Thyroid gland (tissue), 4 donors: ENCODE measurements around the gene COL28A1. TPM values are rescaled to one million over a fixed set of nuclear protein-coding genes. Genes with fewer than 3 reads are reported as not detected.

Experiments used
- DNase-seq, 2 donors: peaks; one replicate each; pipeline ENCODE4 v3.0.0-alpha.2; 2019
- H3K27ac ChIP-seq, 3 donors: fragments of 200-600 bp; sonication (generic); 1 replicate in 2 of 3; 2 replicates in 1 of 3; pipeline ENCODE4 v1.5.1; 2016 to 2019; ENCODE audit warnings: mild to moderate bottlenecking in 1 of 3, moderate library complexity in 1 of 3
- H3K27me3 ChIP-seq: fragments of 200-600 bp; sonication (generic); one replicate; pipeline ENCODE4 v1.5.1; 2019
- H3K36me3 ChIP-seq, 2 donors: fragments of 200-600 bp; sonication (generic); one replicate each; pipeline ENCODE4 v1.5.1; 2016 to 2019
- H3K4me1 ChIP-seq, 2 donors: fragments of 200-600 bp; sonication (generic); one replicate each; pipeline ENCODE4 v1.5.1; 2017 to 2019
- H3K4me3 ChIP-seq, 3 donors: fragments of 200-600 bp; sonication (generic); replicated peaks in 1 of 3; 1 replicate in 2 of 3; 2 replicates in 1 of 3; pipeline ENCODE4 v1.5.1; 2016; ENCODE audit warnings: mild to moderate bottlenecking in 1 of 3
- H3K9me3 ChIP-seq: fragments of 200-600 bp; sonication (generic); one replicate; pipeline ENCODE4 v1.5.1; 2017
- POLR2A ChIP-seq, 2 donors: fragments of 450-650 bp; IDR thresholded peaks; one replicate each; pipeline ENCODE4 v1.6.1; 2017; ENCODE audit warnings: antibody characterized with exemption in 2 of 2, mild to moderate bottlenecking in 2 of 2, moderate library complexity in 1 of 2
- WGBS, 2 donors: methylation state at CpG; one replicate each; pipeline ENCODE4 v1.1.5; 2017; 5-methylcytosine and 5-hydroxymethylcytosine counted together
- intact Hi-C: fragments of 100-400 bp; cut with DNase I; formaldehyde crosslinking; loops from one replicate; pipeline ENCODE4 v1.15.1; 2023
- total RNA-seq, 4 donors: library from RNA; depleted of rRNA; stranded (reverse); fragments of >200 nt; gene quantifications; one replicate each; pipeline ENCODE4 v1.2.3, GENCODE V29; 2016
- TF ChIP-seq, protein P1 (sequence below), 6 experiments: fragments of 200-600 bp in 3 of 6; fragments of 450-650 bp in 3 of 6; sonication (generic) in 3 of 6; IDR thresholded peaks; one replicate each; pipeline ENCODE4 v1.5.1; 2016 to 2019; ENCODE audit warnings: antibody characterized with exemption in 6 of 6, mild to moderate bottlenecking in 2 of 6, inconsistent platforms in 1 of 6, moderate library complexity in 1 of 6

Gene COL28A1
- total RNA-seq, 4 donors from 2014 or later, result 0.54 to 1.9 (median 0.97) TPM

DNA sequence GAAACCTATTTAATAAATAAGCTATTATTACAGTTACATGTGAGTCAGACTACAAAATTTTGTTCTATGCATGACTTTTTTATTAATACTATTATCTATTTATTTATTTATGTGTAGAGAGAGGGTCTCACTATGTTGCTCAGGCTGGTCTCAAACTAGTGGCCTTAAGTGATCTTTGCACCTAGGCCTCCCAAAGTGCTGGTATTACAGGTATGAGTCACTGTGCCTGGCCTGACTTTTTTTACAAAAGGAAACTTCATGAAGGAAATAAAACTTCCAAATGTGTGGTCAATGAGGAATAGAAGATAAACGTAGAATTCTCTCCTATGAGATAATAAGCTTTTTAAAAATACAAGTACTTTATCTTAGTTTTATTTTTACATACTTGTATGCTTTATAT lies 19.0 kb downstream of the COL28A1 start:
- 88 to 91% methylated on average over 1 of the region's 1 CpG for WGBS, 2 donors
- TF ChIP-seq POLR2A (IDR thresholded peaks at IDR 0.05), result no peak
- TF ChIP-seq, protein P1, sequence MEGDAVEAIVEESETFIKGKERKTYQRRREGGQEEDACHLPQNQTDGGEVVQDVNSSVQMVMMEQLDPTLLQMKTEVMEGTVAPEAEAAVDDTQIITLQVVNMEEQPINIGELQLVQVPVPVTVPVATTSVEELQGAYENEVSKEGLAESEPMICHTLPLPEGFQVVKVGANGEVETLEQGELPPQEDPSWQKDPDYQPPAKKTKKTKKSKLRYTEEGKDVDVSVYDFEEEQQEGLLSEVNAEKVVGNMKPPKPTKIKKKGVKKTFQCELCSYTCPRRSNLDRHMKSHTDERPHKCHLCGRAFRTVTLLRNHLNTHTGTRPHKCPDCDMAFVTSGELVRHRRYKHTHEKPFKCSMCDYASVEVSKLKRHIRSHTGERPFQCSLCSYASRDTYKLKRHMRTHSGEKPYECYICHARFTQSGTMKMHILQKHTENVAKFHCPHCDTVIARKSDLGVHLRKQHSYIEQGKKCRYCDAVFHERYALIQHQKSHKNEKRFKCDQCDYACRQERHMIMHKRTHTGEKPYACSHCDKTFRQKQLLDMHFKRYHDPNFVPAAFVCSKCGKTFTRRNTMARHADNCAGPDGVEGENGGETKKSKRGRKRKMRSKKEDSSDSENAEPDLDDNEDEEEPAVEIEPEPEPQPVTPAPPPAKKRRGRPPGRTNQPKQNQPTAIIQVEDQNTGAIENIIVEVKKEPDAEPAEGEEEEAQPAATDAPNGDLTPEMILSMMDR (IDR thresholded peaks at IDR 0.05), result no peak
- Histone ChIP-seq H3K36me3 (no peaks in the 10 kb centered on the region), H3K9me3 (no peaks in the 10 kb centered on the region), H3K27me3 (no peaks in the 10 kb centered on the region), H3K4me1 (no peaks in the 10 kb centered on the region), H3K27ac (no peak overlapping the region), H3K4me3 (no peak overlapping the region)
- DNase-seq, result no peak
- intact Hi-C loops, result no loop called here

DNA sequence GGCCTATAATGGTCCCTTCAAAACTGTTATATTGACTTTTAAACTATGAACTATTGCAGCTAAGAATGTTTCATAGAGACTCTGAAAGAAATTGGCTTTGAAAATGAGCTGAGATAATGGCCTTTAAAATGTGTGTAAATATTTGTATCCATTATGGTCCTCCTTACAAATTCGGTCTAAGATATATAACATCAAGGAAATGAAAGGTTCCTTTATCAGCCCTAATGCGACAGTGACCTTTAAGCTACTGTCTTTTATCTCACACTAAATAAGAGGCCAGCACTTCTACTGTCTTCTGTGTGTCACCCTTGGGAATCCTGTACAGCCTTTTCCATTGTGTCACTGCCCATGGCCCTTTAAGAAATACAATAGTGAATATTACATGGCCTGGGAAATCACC lies 19.5 kb downstream of the COL28A1 start:
- H3K27me3 ChIP-seq, result no peaks in the 10 kb centered on the region
- H3K4me1 ChIP-seq, result no peaks in the 10 kb centered on the region
- no peak for DNase-seq
- H3K36me3 ChIP-seq, result no peaks in the 10 kb centered on the region
- no peak overlapping the region for H3K4me3 ChIP-seq
- H3K27ac ChIP-seq, result no peak overlapping the region
- TF ChIP-seq, protein P1 (IDR thresholded peaks at IDR 0.05), result no peak
- TF ChIP-seq POLR2A (IDR thresholded peaks at IDR 0.05), result no peak
- 90 to 93% methylated on average over 2 of the region's 2 CpGs for WGBS, 2 donors
- intact Hi-C loops, result no loop called here
- no peaks in the 10 kb centered on the region for H3K9me3 ChIP-seq

DNA sequence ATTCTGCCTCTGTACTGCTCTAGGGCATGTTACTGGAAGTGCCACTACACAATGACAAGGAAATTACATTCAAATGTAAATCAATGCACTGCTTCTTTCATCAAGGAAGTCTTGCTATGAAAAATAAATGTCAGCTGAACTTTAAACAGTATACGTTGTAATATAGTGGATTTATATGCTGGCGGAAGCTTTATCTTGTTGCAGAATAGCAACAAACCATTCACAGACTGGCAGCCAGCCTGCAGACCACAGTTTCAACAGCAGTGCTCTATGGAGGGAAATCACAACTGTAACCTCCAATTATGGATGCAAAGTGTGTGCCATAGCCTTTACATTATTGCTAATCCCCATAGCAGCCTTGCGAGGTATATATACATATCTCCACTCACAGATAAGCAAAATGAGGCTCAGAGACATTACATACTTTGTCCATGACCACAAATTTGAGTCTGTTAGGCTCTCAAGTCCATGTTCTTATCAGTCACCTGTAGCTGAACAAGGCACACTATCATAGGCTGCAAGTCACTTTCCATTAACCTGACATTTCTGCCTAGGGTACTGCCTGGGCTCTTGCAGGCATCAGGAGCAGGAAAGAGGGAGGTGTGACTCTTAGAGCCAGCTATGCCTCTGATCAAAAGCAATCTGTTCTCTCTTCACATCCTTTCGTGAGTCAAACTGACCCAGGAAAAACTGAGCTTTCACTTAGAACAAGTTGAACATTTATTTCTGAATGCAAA lies 22.6 kb downstream of the COL28A1 start:
- TF ChIP-seq POLR2A (IDR thresholded peaks at IDR 0.05), result no peak
- TF ChIP-seq, protein P1 (IDR thresholded peaks at IDR 0.05), result no peak
- WGBS, 2 donors, result 79 to 80% methylated on average over 4 of the region's 4 CpGs
- Histone ChIP-seq H3K4me3 (no peak overlapping the region), H3K36me3 (no peaks in the 10 kb centered on the region), H3K4me1 (no peaks in the 10 kb centered on the region), H3K27ac (no peak overlapping the region), H3K27me3 (no peaks in the 10 kb centered on the region), H3K9me3 (no peaks in the 10 kb centered on the region)
- no peak for DNase-seq
- intact Hi-C loops, result no loop called here

DNA sequence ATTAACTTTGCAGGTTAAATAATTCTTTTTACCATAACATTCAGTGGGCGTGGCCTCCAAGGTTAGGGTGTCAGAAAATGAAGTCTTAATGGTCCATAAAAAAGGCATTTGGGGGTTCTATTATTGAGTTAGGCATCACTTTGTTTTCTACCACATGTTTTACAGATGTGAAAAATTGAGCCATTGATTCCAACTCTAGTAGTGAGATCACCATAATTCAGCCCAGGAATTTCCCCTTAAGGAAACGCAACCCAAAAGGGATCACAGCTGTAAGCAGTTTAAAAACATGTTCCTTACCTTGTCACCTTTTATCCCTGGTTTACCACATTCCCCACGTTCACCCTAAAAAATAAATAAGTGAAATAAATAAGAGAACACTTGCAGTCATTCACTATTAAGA lies 24.9 kb downstream of the COL28A1 start:
- H3K4me3 ChIP-seq, result no peak overlapping the region
- no peak overlapping the region for H3K27ac ChIP-seq
- no peaks in the 10 kb centered on the region for H3K27me3 ChIP-seq
- DNase-seq, result no peak
- H3K4me1 ChIP-seq, result no peaks in the 10 kb centered on the region
- H3K36me3 ChIP-seq, result no peaks in the 10 kb centered on the region
- WGBS, 2 donors, result 84 to 87% methylated on average over 3 of the region's 3 CpGs
- no peaks in the 10 kb centered on the region for H3K9me3 ChIP-seq
- intact Hi-C loops, result no loop called here
- TF ChIP-seq, protein P1 (IDR thresholded peaks at IDR 0.05), result no peak
- TF ChIP-seq POLR2A (IDR thresholded peaks at IDR 0.05), result no peak

DNA sequence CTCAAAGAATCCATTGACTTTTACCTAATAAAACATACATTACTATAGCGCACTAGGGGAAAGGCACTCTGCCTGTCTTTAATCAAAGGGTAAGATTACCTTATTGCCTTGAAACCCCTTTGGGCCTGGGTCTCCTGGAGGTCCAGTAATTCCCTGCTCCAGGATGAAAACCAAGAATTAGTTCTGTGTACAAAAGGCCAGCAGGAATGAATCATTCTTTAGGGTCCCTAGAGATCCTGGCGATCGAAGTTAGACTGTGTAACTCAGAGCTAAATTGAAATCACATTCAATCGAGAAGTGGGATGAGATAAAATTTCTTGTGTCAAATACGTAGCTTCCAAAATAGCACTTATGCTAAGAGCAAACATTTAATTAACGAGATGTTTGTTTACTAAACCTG lies 29.8 kb downstream of the COL28A1 start:
- Histone ChIP-seq H3K9me3 (no peaks in the 10 kb centered on the region), H3K27ac (no peak overlapping the region), H3K27me3 (no peaks in the 10 kb centered on the region), H3K4me3 (no peak overlapping the region), H3K4me1 (no peaks in the 10 kb centered on the region), H3K36me3 (no peaks in the 10 kb centered on the region)
- intact Hi-C loops, result no loop called here
- no peak for DNase-seq
- TF ChIP-seq, protein P1 (IDR thresholded peaks at IDR 0.05), result no peak
- TF ChIP-seq POLR2A (IDR thresholded peaks at IDR 0.05), result no peak
- WGBS, 2 donors, result 80 to 82% methylated on average over 6 of the region's 6 CpGs
